Measurements from ENCODE around the gene ERRFI1. TPM values are rescaled to one million over a fixed set of nuclear protein-coding genes. Genes with fewer than 3 reads are reported as not detected.

ERRFI1 gene, protein sequence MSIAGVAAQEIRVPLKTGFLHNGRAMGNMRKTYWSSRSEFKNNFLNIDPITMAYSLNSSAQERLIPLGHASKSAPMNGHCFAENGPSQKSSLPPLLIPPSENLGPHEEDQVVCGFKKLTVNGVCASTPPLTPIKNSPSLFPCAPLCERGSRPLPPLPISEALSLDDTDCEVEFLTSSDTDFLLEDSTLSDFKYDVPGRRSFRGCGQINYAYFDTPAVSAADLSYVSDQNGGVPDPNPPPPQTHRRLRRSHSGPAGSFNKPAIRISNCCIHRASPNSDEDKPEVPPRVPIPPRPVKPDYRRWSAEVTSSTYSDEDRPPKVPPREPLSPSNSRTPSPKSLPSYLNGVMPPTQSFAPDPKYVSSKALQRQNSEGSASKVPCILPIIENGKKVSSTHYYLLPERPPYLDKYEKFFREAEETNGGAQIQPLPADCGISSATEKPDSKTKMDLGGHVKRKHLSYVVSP
- total RNA-seq (2013) = 0.75 TPM
- polyA plus RNA-seq (1 to 10 TPM in 1 of 3 donors, under 1 TPM in 2; 0.08 to 1.5 (median 0.28) TPM), polyA minus RNA-seq (0.55 and 0.80 TPM in 2 replicates), total RNA-seq (7.2 to 43.3 (median 20.8) reads per million in 11 experiments)

DNA sequence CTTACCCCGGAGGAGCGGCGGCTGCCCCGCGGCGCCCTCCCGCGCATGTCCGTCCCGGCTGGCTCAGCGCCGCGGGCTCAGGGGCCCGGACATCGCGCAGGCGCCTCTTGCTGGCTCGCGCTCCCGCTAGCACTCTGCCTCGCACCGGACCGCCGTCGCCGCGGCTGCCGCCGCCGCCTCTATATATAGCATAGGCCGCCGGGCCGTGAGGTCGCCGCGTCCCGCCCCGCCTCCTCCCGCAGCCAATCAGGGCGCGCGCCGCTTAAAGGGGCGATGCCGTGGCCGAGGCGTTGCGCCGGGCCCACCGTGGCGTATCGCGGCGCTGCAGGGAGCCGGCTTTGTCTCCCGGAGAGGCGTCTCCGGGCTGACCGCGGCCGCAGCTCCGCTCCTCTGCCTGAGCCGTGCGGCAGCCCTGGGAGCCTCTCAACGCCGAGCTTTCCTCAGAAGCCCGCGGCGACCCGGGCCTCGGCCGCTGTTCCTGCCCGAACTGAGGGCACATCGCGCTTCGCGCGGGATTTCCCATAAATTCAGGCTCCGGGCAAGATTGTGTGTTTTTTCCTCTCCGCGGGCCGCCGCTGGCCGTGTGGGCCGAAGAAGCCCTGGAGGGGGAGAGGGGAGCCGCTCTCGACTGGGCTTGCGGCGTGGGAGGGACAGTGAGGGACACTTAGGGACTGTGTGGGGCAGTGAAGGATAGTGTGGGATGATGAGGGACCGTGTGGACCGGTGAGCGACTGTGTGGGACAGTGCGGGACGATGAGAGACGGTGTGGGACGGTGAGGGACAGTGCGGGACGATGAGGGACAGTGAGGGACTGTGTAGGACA lies at the start of gene ERRFI1:
ERRFI1 (minus strand) TSS at position 157 of the 823 bp plus-strand sequence. CDS start 10,690 bp downstream, outside the sequence.
- peak; percentile 85 to 89 (median 89) for DNase-seq
- Mint-ChIP-seq H3K36me3 (peaks cover 7 to 11% of the 10 kb centered on the region in 2 donors), H3K4me1 (peaks cover 12% of the 10 kb centered on the region), H3K27me3 (ENCODE audit: low read depth in 3 of 3) (peaks cover 53 to 78% (median 55%) of the 10 kb centered on the region in 3 donors), H3K27ac (peak within 1 kb of the TSS in 4 of 7 donors; percentile 7 to 71 (median 42)), H3K9me3 (peaks cover 3 to 13% (median 6%) of the 10 kb centered on the region in 7 donors), H3K4me3 (peak within 1 kb of the TSS; percentile 92 to 97)
- H3K4me2 ChIP-seq (replicated peaks; ENCODE audit: extremely low read depth, low read length, poor library complexity, severe bottlenecking) = peak within 1 kb of the TSS; percentile 77
- peak within 1 kb of the TSS; percentile 87 for H2AFZ ChIP-seq (ENCODE audit: insufficient read depth, low read depth, low read length, poor library complexity, severe bottlenecking)
- intact Hi-C loops (cut with micrococcal nuclease) = loop anchor here in 1 of 2 donors (10.0 kb wide), 1 partner anchor 288 kb away; the partner anchor contains the start of gene SLC45A1
- peaks cover 32 to 77% of the 10 kb centered on the region in 2 donors for H3K27me3 ChIP-seq (ENCODE audit: control insufficient read depth in 2 of 2, insufficient read depth in 2 of 2, low read length in 2 of 2)
- H4K20me1 ChIP-seq (ENCODE audit: insufficient read depth, low read length) = no peaks in the 10 kb centered on the region
- peaks cover 3 to 4% of the 10 kb centered on the region in 2 donors for H3K9me3 ChIP-seq (replicated peaks in 1 of 2; ENCODE audit: control insufficient read depth in 1 of 2, insufficient read depth in 1 of 2, low read length in 2 of 2)
- peaks cover 10 to 19% of the 10 kb centered on the region in 2 donors for H3K4me1 ChIP-seq (ENCODE audit: control insufficient read depth in 1 of 2, insufficient read depth in 2 of 2, low read length in 2 of 2)
- peak within 1 kb of the TSS; percentile 7 to 68 (median 29) for H3K4me3 ChIP-seq (replicated peaks in 1 of 3; ENCODE audit: low read depth in 2 of 3, low read length in 3 of 3)
- TF ChIP-seq, protein P1, sequence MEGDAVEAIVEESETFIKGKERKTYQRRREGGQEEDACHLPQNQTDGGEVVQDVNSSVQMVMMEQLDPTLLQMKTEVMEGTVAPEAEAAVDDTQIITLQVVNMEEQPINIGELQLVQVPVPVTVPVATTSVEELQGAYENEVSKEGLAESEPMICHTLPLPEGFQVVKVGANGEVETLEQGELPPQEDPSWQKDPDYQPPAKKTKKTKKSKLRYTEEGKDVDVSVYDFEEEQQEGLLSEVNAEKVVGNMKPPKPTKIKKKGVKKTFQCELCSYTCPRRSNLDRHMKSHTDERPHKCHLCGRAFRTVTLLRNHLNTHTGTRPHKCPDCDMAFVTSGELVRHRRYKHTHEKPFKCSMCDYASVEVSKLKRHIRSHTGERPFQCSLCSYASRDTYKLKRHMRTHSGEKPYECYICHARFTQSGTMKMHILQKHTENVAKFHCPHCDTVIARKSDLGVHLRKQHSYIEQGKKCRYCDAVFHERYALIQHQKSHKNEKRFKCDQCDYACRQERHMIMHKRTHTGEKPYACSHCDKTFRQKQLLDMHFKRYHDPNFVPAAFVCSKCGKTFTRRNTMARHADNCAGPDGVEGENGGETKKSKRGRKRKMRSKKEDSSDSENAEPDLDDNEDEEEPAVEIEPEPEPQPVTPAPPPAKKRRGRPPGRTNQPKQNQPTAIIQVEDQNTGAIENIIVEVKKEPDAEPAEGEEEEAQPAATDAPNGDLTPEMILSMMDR (IDR thresholded peaks at IDR 0.05) = no peak
- H3K27ac ChIP-seq (ENCODE audit: low read depth in 1 of 2, low read length in 2 of 2) = no peak within 1 kb of the TSS
- H3K36me3 ChIP-seq (replicated peaks in 1 of 2; ENCODE audit: control insufficient read depth in 1 of 2, insufficient read depth in 2 of 2, low read length in 2 of 2) = no peaks in the 10 kb centered on the region
- 6% methylated on average over 97 of the region's 98 CpGs for WGBS (ENCODE audit: insufficient coverage)
- H3K9ac ChIP-seq (ENCODE audit: insufficient read depth, low read length, poor library complexity, severe bottlenecking) = peak within 1 kb of the TSS; percentile 58
- no peaks in the 10 kb centered on the region for H3K79me2 ChIP-seq (ENCODE audit: insufficient read depth, low read length)
